CD4-positive, alpha-beta T cell treated with Interleukin-4 for 1 hour (primary cell): ENCODE measurements around the gene SLC6A7.
"Not testable (repeated sequence)": the region's sequence is repeated elsewhere in the genome, so short reads cannot be mapped to it uniquely, and the experiment has no call there.

Experiments
- DNase-seq, 2 donors: peaks; one replicate each; pipeline ENCODE4 v3.0.0-alpha.2; 2020 to 2022

Gene SLC6A7

GRCh38 chr5:150221471-150221870 is 31.6 kb downstream of the SLC6A7 start:
- DNase-seq = no peak

GRCh38 chr5:150222906-150223305 is 33.0 kb downstream of the SLC6A7 start:
- DNase-seq = no peak

GRCh38 chr5:150223474-150223873 is 33.6 kb downstream of the SLC6A7 start:
- no peak for DNase-seq

GRCh38 chr5:150224483-150225027 is 34.7 kb downstream of the SLC6A7 start:
- no peak for DNase-seq

GRCh38 chr5:150227036-150227435 is 37.2 kb downstream of the SLC6A7 start:
- DNase-seq = no peak

- DNase-seq = no peak
Measured at GRCh38 chr5:150227606-150228273, 37.9 kb downstream of the SLC6A7 start.

GRCh38 chr5:150229571-150229970 is 39.7 kb downstream of the SLC6A7 start:
- no peak for DNase-seq

GRCh38 chr5:150230842-150231241 is 41.0 kb downstream of the SLC6A7 start:
- no peak for DNase-seq

- not testable (repeated sequence) for DNase-seq
Measured at GRCh38 chr5:150233706-150234105, 43.8 kb downstream of the SLC6A7 start.

- DNase-seq = no peak
Measured at GRCh38 chr5:150234576-150235499, 45.0 kb downstream of the SLC6A7 start.

- DNase-seq = no peak
Measured at GRCh38 chr5:150235500-150235854, 45.6 kb downstream of the SLC6A7 start.

- DNase-seq = no peak
Measured at GRCh38 chr5:150236313-150236712, 46.5 kb downstream of the SLC6A7 start.

- no peak for DNase-seq
Measured at GRCh38 chr5:150236981-150237754, 47.3 kb downstream of the SLC6A7 start.

GRCh38 chr5:150238646-150239045 is 48.8 kb downstream of the SLC6A7 start:
- DNase-seq = no peak

GRCh38 chr5:150239099-150239793 is 49.4 kb downstream of the SLC6A7 start:
- no peak for DNase-seq

- no peak for DNase-seq
Measured at GRCh38 chr5:150239794-150240122, 49.9 kb downstream of the SLC6A7 start.

GRCh38 chr5:150241298-150242160 is 51.7 kb downstream of the SLC6A7 start:
- no peak for DNase-seq

- DNase-seq = no peak
Measured at GRCh38 chr5:150242251-150242894, 52.5 kb downstream of the SLC6A7 start.

- no peak for DNase-seq
Measured at GRCh38 chr5:150243590-150243989, 53.7 kb downstream of the SLC6A7 start.

- no peak for DNase-seq
Measured at GRCh38 chr5:150244209-150244608, 54.3 kb downstream of the SLC6A7 start.
